MM.1S (cell line): ENCODE results near the gene GAB3.

ENCODE experiments used
- EZH2phosphoT487 ChIP-seq: fragments of 300-600 bp; sonication (generic); IDR thresholded peaks from 2 replicates; pipeline ENCODE4 v1.6.1; 2018; ENCODE audit warnings: antibody characterized with exemption, low read length
- TF ChIP-seq, protein P1 (sequence below): fragments of 300-600 bp; sonication (generic); IDR thresholded peaks from 2 replicates; pipeline ENCODE4 v1.5.1; 2016; ENCODE audit warnings: antibody characterized with exemption, low read length, mixed read lengths

DNA sequence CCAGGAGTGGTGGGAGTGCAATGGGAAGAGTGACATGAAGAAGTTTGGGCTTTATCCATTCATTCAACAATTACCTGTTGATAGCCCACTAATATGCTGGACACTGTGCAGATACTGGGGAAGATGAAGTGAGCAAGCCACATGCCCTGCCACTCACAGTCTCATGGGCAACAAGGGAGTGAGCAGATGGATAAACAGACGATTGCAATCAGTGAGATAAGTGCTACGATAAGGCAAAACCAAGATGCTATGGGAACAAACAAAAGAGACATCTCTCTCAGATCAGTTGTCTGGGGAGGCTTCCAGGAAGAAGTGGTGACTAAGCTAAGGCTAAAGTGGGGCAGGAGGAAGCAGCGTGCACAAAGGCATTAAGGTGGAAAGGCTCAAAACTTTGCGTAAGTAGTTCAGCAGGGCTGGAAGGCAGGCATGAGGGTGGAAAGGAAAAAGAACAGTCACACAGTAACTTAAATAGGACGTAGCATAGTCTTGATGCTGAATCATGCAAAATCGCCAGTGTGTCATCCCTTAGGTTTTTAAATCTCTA lies 31.7 kb downstream of the GAB3 start:
- TF ChIP-seq, protein P1, sequence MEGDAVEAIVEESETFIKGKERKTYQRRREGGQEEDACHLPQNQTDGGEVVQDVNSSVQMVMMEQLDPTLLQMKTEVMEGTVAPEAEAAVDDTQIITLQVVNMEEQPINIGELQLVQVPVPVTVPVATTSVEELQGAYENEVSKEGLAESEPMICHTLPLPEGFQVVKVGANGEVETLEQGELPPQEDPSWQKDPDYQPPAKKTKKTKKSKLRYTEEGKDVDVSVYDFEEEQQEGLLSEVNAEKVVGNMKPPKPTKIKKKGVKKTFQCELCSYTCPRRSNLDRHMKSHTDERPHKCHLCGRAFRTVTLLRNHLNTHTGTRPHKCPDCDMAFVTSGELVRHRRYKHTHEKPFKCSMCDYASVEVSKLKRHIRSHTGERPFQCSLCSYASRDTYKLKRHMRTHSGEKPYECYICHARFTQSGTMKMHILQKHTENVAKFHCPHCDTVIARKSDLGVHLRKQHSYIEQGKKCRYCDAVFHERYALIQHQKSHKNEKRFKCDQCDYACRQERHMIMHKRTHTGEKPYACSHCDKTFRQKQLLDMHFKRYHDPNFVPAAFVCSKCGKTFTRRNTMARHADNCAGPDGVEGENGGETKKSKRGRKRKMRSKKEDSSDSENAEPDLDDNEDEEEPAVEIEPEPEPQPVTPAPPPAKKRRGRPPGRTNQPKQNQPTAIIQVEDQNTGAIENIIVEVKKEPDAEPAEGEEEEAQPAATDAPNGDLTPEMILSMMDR = no peak
- TF ChIP-seq EZH2phosphoT487 = no peak
